HepG2 (cell line): ENCODE data around the gene BACH2. TPM values are rescaled to one million over a fixed set of nuclear protein-coding genes. Genes with fewer than 3 reads are reported as not detected.
"Not testable (repeated sequence)": the region's sequence is repeated elsewhere in the genome, so short reads cannot be mapped to it uniquely, and the experiment has no call there.

Experiments used
- ATAC-seq: fragments of 200-7000 bp; cut with Tn5 transposase; 3 replicates; pipeline ENCODE4 v1.9.1; 2020; ENCODE audit warnings: mild to moderate bottlenecking, moderate library complexity
- BruUV-seq: library from RNA; stranded (reverse); fragments of 400-500 nt; replicated peaks from 2 replicates; lab custom pipeline; 2021; lab: Mats Ljungman, UMichigan
- CTCF ChIA-PET: fragments of 300-600 bp; formaldehyde crosslinking; extraction: SDS; loops from one replicate; lab custom pipeline; 2021; ENCODE audit warnings: low total read pairs, inconsistent platforms, low intra/inter-chr PET ratio; lab: Yijun Ruan, JAX
- POLR2A ChIA-PET: fragments of 350-600 bp; sonication (Branson Sonifier 250); formaldehyde crosslinking; loops from one replicate; lab custom pipeline; 2020; ENCODE audit warnings: antibody characterized with exemption, inconsistent platforms; lab: Yijun Ruan, JAX
- DNase-seq: peaks from one replicate; pipeline ENCODE4 v3.0.0-alpha.2; 2015; ENCODE audit warnings: low spot score
- FAIRE-seq: peaks from 3 replicates; lab custom pipeline; 2011; peaks lifted over from hg19 to GRCh38; lab: Jason Lieb, UNC
- H2AFZ ChIP-seq: one replicate; pipeline ENCODE4 v1.6.1; 2011; ENCODE audit warnings: low read length, inconsistent platforms
- H3K27ac ChIP-seq: fragments of 300-600 bp; 3 replicates; pipeline ENCODE4 v1.8.0; 2011; ENCODE audit warnings: mixed run types, mild to moderate bottlenecking, mixed read lengths, low read length, inconsistent platforms; ENCODE audit not compliant: insufficient read depth; ENCODE audit errors: extremely low read length
- H3K27me3 ChIP-seq, 2 experiments: fragments of 200-600 bp in 1 of 2; 2 replicates in 1 of 2; 3 replicates in 1 of 2; pipeline versions ENCODE4 v1.6.0 to v1.8.0; 2011; ENCODE audit warnings: low read length in 2 of 2, mild to moderate bottlenecking in 2 of 2, moderate library complexity in 2 of 2, inconsistent platforms in 1 of 2; ENCODE audit not compliant: insufficient read depth in 2 of 2, control insufficient read depth in 1 of 2
- H3K36me3 ChIP-seq, 2 experiments: fragments of 200-600 bp in 1 of 2; replicated peaks in 1 of 2; 2 replicates in 1 of 2; 3 replicates in 1 of 2; pipeline versions ENCODE4 v1.5.1 to v1.8.0; 2011; ENCODE audit warnings: low read length in 2 of 2, inconsistent platforms in 1 of 2; ENCODE audit not compliant: insufficient read depth in 2 of 2, control insufficient read depth in 1 of 2
- H3K4me1 ChIP-seq: 2 replicates; pipeline ENCODE4 v1.5.1; 2012; ENCODE audit warnings: low read length, inconsistent platforms; ENCODE audit not compliant: insufficient read depth
- H3K4me2 ChIP-seq: 2 replicates; pipeline ENCODE4 v1.6.0; 2011; ENCODE audit warnings: low read depth, low read length, inconsistent platforms
- H3K4me3 ChIP-seq, 3 experiments: fragments of 200-600 bp in 1 of 3; sonication (generic), shearing (Covaris generic) in 1 of 3; replicated peaks in 1 of 3; 2 replicates each; pipeline ENCODE4 v1.5.1; 2011 to 2016; ENCODE audit warnings: low read length in 3 of 3, inconsistent platforms in 2 of 3, low read depth in 2 of 3, mild to moderate bottlenecking in 2 of 3, control low read depth in 1 of 3, mixed read lengths in 1 of 3; ENCODE audit not compliant: insufficient read depth in 1 of 3
- H3K79me2 ChIP-seq: one replicate; pipeline ENCODE4 v1.6.1; 2011; ENCODE audit warnings: low read length, inconsistent platforms; ENCODE audit not compliant: insufficient read depth
- H3K9ac ChIP-seq: 2 replicates; pipeline ENCODE4 v1.6.0; 2011; ENCODE audit warnings: mild to moderate bottlenecking, low read depth, low read length, inconsistent platforms; ENCODE audit not compliant: insufficient read depth
- H3K9me3 ChIP-seq: 2 replicates; pipeline ENCODE4 v1.5.1; 2012; ENCODE audit warnings: mild to moderate bottlenecking, low read length
- H4K20me1 ChIP-seq: 2 replicates; pipeline ENCODE4 v1.6.0; 2011; ENCODE audit warnings: inconsistent platforms, mild to moderate bottlenecking, low read length, moderate library complexity; ENCODE audit not compliant: insufficient read depth
- WGBS: methylation state at CpG from one replicate; pipeline ENCODE4 v1.1.6; 2017; ENCODE audit warnings: low lambda C conversion rate; 5-methylcytosine and 5-hydroxymethylcytosine counted together
- in situ Hi-C: cut with HindIII; loops from 2 replicates; pipeline ENCODE4 v1.10.0; 2017; ENCODE audit warnings: low pct_unique_long_range_greater_than_20kb; ENCODE audit not compliant: extremely low pct_ligation_motif_present
- intact Hi-C: fragments of 100-400 bp; cut with micrococcal nuclease; formaldehyde crosslinking; loops from one replicate; pipeline ENCODE4 v1.10.0; 2022; ENCODE audit not compliant: unreplicated experiment
- polyA plus RNA-seq, 8 experiments: library from polyadenylated mRNA; depleted of rRNA in 3 of 8; stranded (reverse) in 7 of 8; unstranded in 1 of 8; fragments of >200 nt; fragmentation: Illumina TruSeq in 4 of 8; extraction: Trizol in 4 of 8; gene quantifications; 2 replicates each; pipeline versions ENCODE4 v1.2.1 to v1.2.3, GENCODE V29; 2011 to 2016; ENCODE audit warnings: low read depth in 4 of 8, missing spikeins in 1 of 8, mixed read lengths in 1 of 8; ENCODE audit not compliant: insufficient read depth in 1 of 8
- total RNA-seq, 5 experiments: library from RNA; depleted of rRNA; stranded (reverse); fragments of >200 nt; fragmentation: Illumina TruSeq; extraction: Trizol; gene quantifications; 2 replicates each; pipeline ENCODE4 v1.2.3, GENCODE V29; 2016; ENCODE audit warnings: low read depth in 1 of 5
- TF ChIP-seq, protein P1 (sequence below): sonication (generic); formaldehyde crosslinking; IDR thresholded peaks from 2 replicates; pipeline ENCODE4 v1.9.0; 2021; ENCODE audit warnings: mild to moderate bottlenecking, missing genetic modification reagents

BACH2 gene
- total and polyA plus RNA-seq, 2 of the 13 experiments (the other 11 are each of a cell fraction or from before 2014, with no cell fraction given) = 0.01 TPM; not detected in 1

DNA sequence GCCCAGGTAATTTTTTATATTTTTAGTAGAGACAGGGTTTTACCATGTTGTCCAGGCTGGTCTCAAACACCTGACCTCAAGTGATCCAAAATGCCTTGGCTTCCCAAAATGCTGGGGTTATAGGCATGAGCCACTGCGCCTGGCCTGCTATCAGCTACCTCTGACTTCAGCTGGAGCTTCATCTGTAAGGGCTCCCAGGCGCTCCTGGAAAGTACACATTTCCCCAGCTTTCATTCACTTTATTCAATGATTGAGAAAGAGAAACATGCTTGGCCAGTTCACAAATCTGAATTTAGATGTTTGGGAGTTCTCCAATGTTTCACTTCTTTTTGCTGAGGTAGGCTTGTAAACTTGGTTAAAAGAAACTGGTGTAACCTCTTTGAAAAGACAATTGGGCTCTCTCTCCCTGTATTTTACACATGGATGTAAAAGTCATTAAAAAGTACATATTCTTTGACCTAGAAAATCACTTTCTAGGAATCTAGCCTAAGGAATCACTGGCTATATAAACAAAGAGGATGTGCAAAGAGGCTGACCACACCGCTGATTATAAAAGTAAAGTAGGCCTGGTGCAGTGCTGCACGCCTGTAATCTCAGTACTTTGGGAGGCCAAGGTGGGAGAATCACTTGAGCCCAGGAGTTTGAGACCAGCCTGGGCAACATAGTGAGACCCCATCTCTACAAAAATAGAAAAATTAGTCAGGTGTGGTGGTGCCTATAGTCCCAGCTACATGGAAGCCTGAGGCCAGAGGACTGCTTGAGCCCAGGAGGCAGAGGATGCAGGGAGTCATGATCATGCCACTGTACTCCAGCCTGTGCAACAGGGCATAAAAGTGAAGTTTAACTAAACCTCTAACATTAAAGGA, 128.9 kb downstream of the BACH2 start:
- ChIA-PET CTCF (no interaction called here), POLR2A (no interaction called here)
- H3K36me3 ChIP-seq = no peaks in the 10 kb centered on the region
- H3K79me2 ChIP-seq = no peaks in the 10 kb centered on the region
- no peak overlapping the region for H3K9ac ChIP-seq
- no peak overlapping the region for H2AFZ ChIP-seq
- H3K27ac ChIP-seq = no peak overlapping the region
- ATAC-seq (no peak), DNase-seq (no peak), FAIRE-seq (no peak)
- H4K20me1 ChIP-seq = no peaks in the 10 kb centered on the region
- intact Hi-C loops (no loop called here), in situ Hi-C loops (no loop called here)
- no peak overlapping the region for H3K4me3 ChIP-seq
- no TSS peak for BruUV-seq
- no peaks in the 10 kb centered on the region for H3K27me3 ChIP-seq
- no peaks in the 10 kb centered on the region for H3K9me3 ChIP-seq
- WGBS = 47% methylated on average over 4 of the region's 4 CpGs
- TF ChIP-seq, protein P1, sequence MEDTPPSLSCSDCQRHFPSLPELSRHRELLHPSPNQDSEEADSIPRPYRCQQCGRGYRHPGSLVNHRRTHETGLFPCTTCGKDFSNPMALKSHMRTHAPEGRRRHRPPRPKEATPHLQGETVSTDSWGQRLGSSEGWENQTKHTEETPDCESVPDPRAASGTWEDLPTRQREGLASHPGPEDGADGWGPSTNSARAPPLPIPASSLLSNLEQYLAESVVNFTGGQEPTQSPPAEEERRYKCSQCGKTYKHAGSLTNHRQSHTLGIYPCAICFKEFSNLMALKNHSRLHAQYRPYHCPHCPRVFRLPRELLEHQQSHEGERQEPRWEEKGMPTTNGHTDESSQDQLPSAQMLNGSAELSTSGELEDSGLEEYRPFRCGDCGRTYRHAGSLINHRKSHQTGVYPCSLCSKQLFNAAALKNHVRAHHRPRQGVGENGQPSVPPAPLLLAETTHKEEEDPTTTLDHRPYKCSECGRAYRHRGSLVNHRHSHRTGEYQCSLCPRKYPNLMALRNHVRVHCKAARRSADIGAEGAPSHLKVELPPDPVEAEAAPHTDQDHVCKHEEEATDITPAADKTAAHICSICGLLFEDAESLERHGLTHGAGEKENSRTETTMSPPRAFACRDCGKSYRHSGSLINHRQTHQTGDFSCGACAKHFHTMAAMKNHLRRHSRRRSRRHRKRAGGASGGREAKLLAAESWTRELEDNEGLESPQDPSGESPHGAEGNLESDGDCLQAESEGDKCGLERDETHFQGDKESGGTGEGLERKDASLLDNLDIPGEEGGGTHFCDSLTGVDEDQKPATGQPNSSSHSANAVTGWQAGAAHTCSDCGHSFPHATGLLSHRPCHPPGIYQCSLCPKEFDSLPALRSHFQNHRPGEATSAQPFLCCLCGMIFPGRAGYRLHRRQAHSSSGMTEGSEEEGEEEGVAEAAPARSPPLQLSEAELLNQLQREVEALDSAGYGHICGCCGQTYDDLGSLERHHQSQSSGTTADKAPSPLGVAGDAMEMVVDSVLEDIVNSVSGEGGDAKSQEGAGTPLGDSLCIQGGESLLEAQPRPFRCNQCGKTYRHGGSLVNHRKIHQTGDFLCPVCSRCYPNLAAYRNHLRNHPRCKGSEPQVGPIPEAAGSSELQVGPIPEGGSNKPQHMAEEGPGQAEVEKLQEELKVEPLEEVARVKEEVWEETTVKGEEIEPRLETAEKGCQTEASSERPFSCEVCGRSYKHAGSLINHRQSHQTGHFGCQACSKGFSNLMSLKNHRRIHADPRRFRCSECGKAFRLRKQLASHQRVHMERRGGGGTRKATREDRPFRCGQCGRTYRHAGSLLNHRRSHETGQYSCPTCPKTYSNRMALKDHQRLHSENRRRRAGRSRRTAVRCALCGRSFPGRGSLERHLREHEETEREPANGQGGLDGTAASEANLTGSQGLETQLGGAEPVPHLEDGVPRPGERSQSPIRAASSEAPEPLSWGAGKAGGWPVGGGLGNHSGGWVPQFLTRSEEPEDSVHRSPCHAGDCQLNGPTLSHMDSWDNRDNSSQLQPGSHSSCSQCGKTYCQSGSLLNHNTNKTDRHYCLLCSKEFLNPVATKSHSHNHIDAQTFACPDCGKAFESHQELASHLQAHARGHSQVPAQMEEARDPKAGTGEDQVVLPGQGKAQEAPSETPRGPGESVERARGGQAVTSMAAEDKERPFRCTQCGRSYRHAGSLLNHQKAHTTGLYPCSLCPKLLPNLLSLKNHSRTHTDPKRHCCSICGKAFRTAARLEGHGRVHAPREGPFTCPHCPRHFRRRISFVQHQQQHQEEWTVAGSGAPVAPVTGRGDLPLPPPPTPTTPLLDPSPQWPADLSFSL (CRISPR knock-in tag) = no peak
- no peaks in the 10 kb centered on the region for H3K4me1 ChIP-seq
- H3K4me2 ChIP-seq = no peak overlapping the region

DNA sequence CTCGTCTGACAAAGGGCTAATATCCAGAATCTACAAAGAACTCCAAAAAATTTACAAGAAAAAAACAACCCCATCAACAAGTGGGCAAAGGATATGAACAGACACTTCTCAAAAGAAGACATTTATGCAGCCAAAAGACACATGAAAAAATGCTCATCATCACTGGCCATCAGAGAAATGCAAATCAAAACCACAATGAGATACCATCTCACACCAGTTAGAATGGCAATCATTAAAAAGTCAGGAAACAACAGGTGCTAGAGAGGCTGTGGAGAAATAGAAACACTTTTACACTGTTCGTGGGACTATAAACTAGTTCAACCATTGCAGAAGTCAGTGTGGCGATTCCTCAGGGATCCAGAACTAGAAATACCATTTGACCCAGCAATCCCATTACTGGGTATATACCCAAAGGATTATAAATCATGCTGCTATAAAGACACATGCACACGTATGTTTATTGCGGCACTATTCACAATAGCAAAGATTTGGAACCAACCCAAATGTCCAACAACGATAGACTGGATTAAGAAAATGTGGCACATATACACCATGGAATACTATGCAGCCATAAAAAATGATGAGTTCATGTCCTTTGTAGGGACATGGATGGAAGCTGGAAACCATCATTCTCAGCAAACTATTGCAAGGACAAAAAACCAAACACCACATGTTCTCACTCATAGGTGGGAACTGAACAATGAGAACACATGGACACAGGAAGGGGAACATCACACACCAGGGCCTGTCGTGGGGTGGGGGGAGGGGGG, 130.3 kb downstream of the BACH2 start:
- FAIRE-seq, H3K9ac ChIP-seq, DNase-seq, BruUV-seq, in situ Hi-C loops, H3K36me3 ChIP-seq, H3K27me3 ChIP-seq, intact Hi-C loops, H3K4me3 ChIP-seq, H3K4me1 ChIP-seq, POLR2A ChIA-PET, CTCF ChIA-PET, H3K4me2 ChIP-seq, ATAC-seq, H3K9me3 ChIP-seq, H2AFZ ChIP-seq, H4K20me1 ChIP-seq, H3K27ac ChIP-seq, H3K79me2 ChIP-seq: not testable (repeated sequence)
- whole genome bisulfite sequencing = 2% methylated on average over 4 of the region's 7 CpGs
